OCI-LY7 (cell line): Measurements from ENCODE around the gene ARL6IP6.

Experiments used
- CTCF ChIP-seq: fragments of 200-600 bp; sonication (generic); conservative IDR thresholded peaks from 2 replicates; pipeline ENCODE4 v1.5.1; 2014; ENCODE audit warnings: mild to moderate bottlenecking, antibody characterized with exemption, low read length, moderate library complexity, mixed read lengths
- EZH2phosphoT487 ChIP-seq: fragments of 200-600 bp; sonication (generic); IDR thresholded peaks from 2 replicates; pipeline ENCODE4 v1.6.1; 2018; ENCODE audit warnings: low read depth, borderline replicate concordance, mild to moderate bottlenecking, mixed run types, antibody characterized with exemption, low read length, moderate library complexity, mixed read lengths

- no peak for TF ChIP-seq EZH2phosphoT487
- TF ChIP-seq CTCF = no peak
These were observed 72.5 kb downstream of the ARL6IP6 start for GRCh38 chr2:152790883-152791282.
